Activated CD8-positive, alpha-beta memory T cell treated with anti-CD3 and anti-CD28 coated beads, Interleukin-2, amount 50 U/mL, for 4 hours (primary cell): Measurements from ENCODE around the gene RAD52.

Experiments used
- DNase-seq: peaks from one replicate; pipeline ENCODE4 v3.0.0-alpha.2; 2020

RAD52 gene

GRCh38 chr12:949453-950191 is at the start of gene RAD52:
RAD52 (minus strand) TSS chr12:949694; CDS start chr12:933058, 16,636 bp downstream.
- DNase-seq = peak; percentile 99

DNA sequence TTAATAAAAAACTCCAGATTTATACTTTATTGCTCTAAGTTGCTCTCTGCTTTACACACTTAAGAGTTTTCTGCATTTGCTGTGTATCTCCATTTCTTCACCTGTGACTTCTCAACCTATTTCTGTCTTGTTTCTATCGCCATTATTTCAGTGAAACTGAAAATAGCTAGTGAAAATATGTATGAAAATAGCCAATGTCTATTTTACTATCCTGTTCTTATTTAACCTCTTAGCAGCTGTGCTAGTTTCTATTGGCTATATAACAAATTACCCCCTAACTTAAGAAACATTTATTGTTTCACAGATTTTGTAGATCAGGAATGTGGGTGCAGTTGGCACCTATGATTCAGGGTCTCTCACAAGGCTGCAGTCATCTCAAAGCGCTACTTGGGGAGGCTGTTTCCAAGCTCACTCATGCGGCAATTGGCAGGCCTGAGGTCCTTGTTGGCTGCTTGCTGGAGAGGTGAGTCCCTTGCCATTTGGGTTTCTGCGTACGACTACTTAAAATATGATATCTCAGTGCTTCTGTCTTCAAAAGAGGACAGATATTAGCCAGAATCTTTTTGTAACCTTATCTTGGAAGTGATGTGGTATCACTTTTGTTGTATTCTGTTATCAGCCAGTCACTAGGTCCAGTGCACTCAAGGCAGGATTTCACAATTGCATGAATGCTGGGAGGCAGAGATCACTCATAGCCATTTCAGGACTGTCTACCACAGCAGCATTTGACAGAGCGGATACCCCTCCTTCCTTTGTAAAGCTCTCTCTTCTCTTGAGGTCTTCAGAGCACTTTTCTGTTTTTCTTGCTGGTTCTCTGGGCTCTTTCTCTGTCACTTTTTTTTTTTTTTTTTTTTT is 48.8 kb upstream of the RAD52 start:
- DNase-seq = no peak

DNA sequence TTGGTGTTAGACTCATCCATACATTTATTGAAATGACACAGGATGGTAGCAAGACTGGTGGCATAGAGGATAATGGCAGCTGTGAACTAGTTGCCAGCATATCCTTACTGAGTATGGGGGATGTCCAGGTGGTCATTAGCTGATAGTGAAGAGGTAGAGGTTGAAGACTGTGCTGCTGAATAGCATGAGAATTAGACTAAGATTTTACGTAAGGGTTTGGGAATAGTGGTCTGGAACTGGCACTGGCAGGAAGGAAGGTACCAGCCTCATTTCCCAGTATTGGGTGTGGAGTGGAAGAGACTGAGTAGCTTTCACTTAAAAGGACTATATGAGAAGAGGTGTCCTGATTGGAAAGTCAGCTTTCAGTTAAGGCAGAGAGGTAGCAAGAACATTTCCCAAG is 48.0 kb upstream of the RAD52 start:
- DNase-seq = no peak

DNA sequence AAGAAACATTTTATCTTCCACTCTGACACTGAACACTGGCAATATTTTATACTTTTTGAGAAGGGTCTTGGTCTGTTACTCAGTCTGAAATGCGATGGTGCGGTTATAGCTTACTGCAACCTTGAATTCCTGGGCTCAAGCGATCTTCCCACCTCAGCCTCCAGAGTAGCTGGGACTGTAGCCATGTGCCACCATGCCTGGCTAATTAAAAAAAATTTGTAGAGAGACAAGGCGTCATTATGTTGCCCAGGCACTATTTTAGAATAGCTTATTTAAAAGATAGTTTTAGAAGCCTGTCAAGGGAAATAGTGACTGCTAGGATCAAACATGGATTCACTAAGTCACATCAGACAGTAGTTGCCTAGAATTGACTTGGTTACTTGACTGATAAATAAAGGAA is 47.4 kb upstream of the RAD52 start:
- no peak for DNase-seq

GRCh38 chr12:992647-993046 is 43.2 kb upstream of the RAD52 start:
- DNase-seq = no peak

GRCh38 chr12:991350-992333 is 42.1 kb upstream of the RAD52 start:
- DNase-seq = no peak

DNA sequence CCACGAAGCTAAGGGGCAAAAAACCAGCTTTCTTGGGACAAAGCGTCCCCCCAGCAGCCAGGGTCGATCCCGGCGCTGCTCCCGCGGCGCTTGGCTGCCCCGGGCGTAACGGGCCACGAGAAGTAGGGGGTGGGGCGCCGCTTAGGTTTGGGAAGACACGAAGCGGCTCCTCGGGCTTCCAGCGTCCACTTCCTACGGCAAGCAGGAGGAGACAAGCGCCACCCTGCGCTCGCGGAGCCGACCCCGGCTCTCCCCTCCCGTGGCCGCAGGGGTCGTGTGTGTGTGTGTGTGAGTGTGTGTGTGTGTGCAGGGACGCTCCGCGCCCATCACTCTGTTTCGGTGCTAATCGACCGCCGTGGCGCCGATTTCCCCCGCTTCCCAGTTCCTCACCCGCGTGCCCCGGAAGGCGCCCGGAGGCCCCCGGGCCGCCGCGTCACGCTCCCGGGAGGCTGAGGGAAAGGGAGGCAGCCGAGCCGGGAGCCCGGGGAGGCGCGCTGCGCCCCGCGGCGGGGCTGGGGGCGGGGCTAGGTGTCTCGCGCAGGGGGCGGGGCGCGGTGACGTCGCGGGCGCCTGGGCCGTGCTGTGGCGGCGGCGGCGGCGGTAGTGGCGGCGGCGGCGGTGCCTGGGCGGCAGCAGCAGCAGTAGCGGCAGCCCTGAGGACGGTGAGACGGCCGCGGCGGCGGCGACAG is 41.3 kb upstream of the RAD52 start, which contains the start of gene ERC1:
ERC1 (plus strand) TSS at position 563 of the 689 bp plus-strand sequence. CDS start 36,681 bp downstream, outside the sequence.
- peak; percentile 86 for DNase-seq

GRCh38 chr12:989751-990660 is 40.5 kb upstream of the RAD52 start:
- peak; percentile 44 for DNase-seq

GRCh38 chr12:989051-989450 is 39.6 kb upstream of the RAD52 start:
- no peak for DNase-seq

- DNase-seq = no peak
These were observed 39.2 kb upstream of the RAD52 start for GRCh38 chr12:988646-989045.

DNA sequence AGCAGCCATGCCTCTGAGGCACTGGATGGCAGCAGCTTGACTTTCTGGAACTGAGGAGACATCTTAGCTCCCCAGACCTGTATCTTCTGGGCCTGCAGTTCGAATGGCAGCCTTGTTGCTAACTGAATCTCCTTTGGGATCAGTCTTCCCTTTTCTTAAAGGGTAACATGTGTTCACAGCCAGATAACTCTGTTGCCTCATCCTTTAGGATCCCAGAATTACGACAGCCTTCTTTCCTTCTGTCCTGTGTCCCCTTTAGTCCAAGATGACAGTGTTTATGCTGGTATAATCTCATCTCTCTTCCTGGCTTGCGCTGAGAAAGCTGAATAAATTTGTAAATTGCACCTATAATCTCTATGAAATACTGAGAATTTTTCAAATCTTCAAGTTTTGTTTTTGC is 32.5 kb upstream of the RAD52 start:
- no peak for DNase-seq

DNA sequence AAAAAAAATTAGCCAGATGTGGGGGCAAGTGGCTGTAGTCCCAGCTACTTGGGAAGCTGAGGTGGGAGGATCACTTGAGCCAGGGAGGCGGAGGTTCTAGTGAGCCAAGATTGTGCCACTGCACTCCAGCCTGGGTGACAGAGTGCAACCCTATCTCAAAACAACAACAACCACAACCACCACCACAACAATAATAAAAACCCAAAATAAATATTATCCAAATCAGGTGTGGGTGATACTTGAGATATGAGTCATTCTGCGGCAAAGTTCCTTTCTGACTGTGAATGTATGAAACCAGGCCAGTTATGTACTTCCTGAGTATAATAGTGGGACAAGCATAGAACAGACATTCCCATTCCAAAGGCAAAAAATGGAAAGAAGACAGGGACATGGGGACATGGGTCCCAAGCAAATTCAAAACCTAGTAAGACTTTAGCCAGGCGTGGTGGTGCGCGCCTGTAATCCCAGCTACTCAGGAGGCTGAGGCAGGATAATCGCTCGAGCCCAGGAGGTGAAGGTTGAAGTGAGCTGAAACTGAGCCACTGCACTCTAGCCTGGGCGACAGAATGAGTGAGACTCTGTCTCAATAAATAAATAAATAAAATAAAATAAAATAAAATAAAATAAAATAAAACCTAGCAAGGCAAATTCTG is 31.8 kb upstream of the RAD52 start:
- no peak for DNase-seq

DNA sequence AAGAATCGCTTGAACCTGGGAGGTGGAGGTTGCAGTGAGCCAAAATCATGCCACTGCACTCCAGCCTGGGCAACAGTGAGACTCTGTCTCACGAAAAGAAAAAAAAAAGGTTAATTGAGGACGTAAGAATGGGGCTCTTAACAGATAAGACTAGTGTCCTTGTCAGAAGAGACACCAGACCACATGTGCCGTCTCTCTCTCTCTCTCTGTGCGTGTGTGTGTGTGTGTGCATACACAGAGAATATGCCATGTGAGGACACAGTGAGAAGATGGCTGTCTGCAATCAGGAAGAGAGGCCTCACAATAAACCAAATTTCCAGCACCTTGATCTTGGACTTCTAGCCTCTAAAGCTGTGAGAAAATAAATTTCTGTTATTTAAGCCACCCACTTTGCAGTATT is 29.9 kb upstream of the RAD52 start:
- no peak for DNase-seq

GRCh38 chr12:977156-977555 is 27.7 kb upstream of the RAD52 start:
- no peak for DNase-seq

- no peak for DNase-seq
These were observed 27.1 kb upstream of the RAD52 start for GRCh38 chr12:976644-977043.

GRCh38 chr12:974271-974862 is 24.9 kb upstream of the RAD52 start:
- no peak for DNase-seq

DNA sequence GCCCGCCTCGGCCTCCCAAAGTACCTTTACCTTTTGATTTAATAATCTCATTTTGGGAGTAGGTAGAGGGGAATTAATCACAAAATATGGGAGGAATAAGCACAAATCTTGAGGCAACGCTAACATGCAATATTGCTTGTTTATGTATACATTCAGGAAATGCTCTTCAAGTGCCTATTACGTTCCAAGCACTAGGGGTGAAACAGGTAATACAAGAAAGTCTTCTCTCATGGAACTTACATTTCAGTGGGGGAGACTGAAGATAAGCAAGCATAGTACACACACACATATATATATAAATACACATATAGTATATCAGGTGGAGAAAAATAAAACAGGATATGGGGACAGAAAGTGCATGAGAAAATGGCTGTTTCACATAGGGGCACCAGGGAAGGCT is 22.5 kb upstream of the RAD52 start:
- no peak for DNase-seq

- DNase-seq = no peak
These were observed 20.3 kb upstream of the RAD52 start for GRCh38 chr12:969821-970220.

DNA sequence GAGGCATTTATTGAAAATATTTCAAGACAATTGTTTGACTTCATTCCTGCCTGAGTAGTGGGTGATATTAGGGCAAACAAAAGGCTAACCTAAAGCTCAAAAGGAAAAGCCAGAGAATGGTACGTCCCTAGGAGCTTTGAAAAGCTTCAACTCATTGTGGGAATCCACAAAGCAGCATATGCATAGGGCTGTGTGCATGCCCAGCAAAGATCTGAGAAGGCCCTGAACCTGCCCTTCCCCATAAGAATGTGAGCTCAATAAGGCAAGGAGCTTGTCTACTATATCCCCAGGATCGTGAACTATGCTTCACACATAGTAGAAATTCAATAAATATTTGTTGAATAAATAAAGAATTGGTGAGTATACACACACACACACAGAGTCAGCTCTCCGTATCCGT is 19.1 kb upstream of the RAD52 start:
- no peak for DNase-seq

GRCh38 chr12:967641-968040 is 18.1 kb upstream of the RAD52 start:
- DNase-seq = no peak
